ENCODE data around the gene TRABD2B.

Gene TRABD2B

GRCh38 chr1:47722909-47723580 is 274.1 kb downstream of the TRABD2B start:
- in situ Hi-C loops (cut with HindIII; ENCODE audit: low sequenced_read_pairs), result no loop called here

GRCh38 chr1:47722101-47722500 is 275.1 kb downstream of the TRABD2B start:
- in situ Hi-C loops (cut with HindIII; ENCODE audit: low sequenced_read_pairs), result no loop called here

- in situ Hi-C loops (cut with HindIII; ENCODE audit: low sequenced_read_pairs), result no loop called here
Measured at GRCh38 chr1:47720111-47720510, 277.1 kb downstream of the TRABD2B start.

- in situ Hi-C loops (cut with HindIII; ENCODE audit: low sequenced_read_pairs), result loop anchor here (10.0 kb wide), 1 partner anchor 323 kb away; no protein-coding TSS in a partner anchor
Measured at GRCh38 chr1:47717341-47717740, 279.8 kb downstream of the TRABD2B start.

GRCh38 chr1:47713975-47714767 is 283.0 kb downstream of the TRABD2B start:
- in situ Hi-C loops (cut with HindIII; ENCODE audit: low sequenced_read_pairs), result loop anchor here (10.0 kb wide), 1 partner anchor 319 kb away; no protein-coding TSS in a partner anchor

- in situ Hi-C loops (cut with HindIII; ENCODE audit: low sequenced_read_pairs), result loop anchor here (10.0 kb wide), 1 partner anchor 319 kb away; no protein-coding TSS in a partner anchor
Measured at GRCh38 chr1:47713333-47713953, 283.7 kb downstream of the TRABD2B start.

- in situ Hi-C loops (cut with HindIII; ENCODE audit: low sequenced_read_pairs), result loop anchor here (10.0 kb wide), 1 partner anchor 318 kb away; no protein-coding TSS in a partner anchor
Measured at GRCh38 chr1:47712596-47713299, 284.4 kb downstream of the TRABD2B start.

- in situ Hi-C loops (cut with HindIII; ENCODE audit: low sequenced_read_pairs), result loop anchor here (10.0 kb wide), 1 partner anchor 317 kb away; no protein-coding TSS in a partner anchor
Measured at GRCh38 chr1:47711848-47712492, 285.2 kb downstream of the TRABD2B start.

GRCh38 chr1:47711184-47711847 is 285.9 kb downstream of the TRABD2B start:
- in situ Hi-C loops (cut with HindIII; ENCODE audit: low sequenced_read_pairs), result loop anchor here (10.0 kb wide), 1 partner anchor 317 kb away; no protein-coding TSS in a partner anchor
